CD4-positive, alpha-beta T cell treated with Interleukin-2 at 100 ng/mL for 4 hours (primary cell): ENCODE data around the gene RYR1.
"Not testable (repeated sequence)": the region's sequence is repeated elsewhere in the genome, so short reads cannot be mapped to it uniquely, and the experiment has no call there.

ENCODE experiments used
- DNase-seq: peaks from one replicate; pipeline ENCODE4 v3.0.0-alpha.2; 2020; ENCODE audit warnings: low spot score

The RYR1 gene

GRCh38 chr19:38400361-38400760, 33.1 kb upstream of the RYR1 start:
- DNase-seq = no peak

GRCh38 chr19:38401148-38401547, 32.3 kb upstream of the RYR1 start:
- no peak for DNase-seq

- no peak for DNase-seq
These were observed 30.9 kb upstream of the RYR1 start for GRCh38 chr19:38402623-38402966.

- peak; percentile 98 for DNase-seq
These were observed 30.4 kb upstream of the RYR1 start, which contains the start of gene FAM98C for GRCh38 chr19:38402967-38403674. Gene FAM98C, plus strand, starts transcription at chr19:38403093. Its CDS starts 61 bp downstream, at chr19:38403154.

GRCh38 chr19:38404858-38405257, 28.6 kb upstream of the RYR1 start:
- no peak for DNase-seq

- DNase-seq = no peak
These were observed 28.2 kb upstream of the RYR1 start for GRCh38 chr19:38405276-38405675.

GRCh38 chr19:38409631-38410133, 23.8 kb upstream of the RYR1 start:
- DNase-seq = no peak

GRCh38 chr19:38410407-38410806, 23.1 kb upstream of the RYR1 start:
- not testable (repeated sequence) for DNase-seq

- no peak for DNase-seq
These were observed 22.3 kb upstream of the RYR1 start for GRCh38 chr19:38411041-38411712.

- DNase-seq = not testable (repeated sequence)
These were observed 21.6 kb upstream of the RYR1 start for GRCh38 chr19:38411898-38412297.

- DNase-seq = no peak
These were observed 21.0 kb upstream of the RYR1 start for GRCh38 chr19:38412491-38412890.

GRCh38 chr19:38412961-38413360, 20.5 kb upstream of the RYR1 start:
- no peak for DNase-seq

- DNase-seq = no peak
These were observed 20.1 kb upstream of the RYR1 start for GRCh38 chr19:38413416-38413815.

- DNase-seq = no peak
These were observed 16.3 kb upstream of the RYR1 start for GRCh38 chr19:38417146-38417543.

GRCh38 chr19:38417544-38418506, 15.7 kb upstream of the RYR1 start:
- peak; percentile 63 for DNase-seq

GRCh38 chr19:38420935-38421334, 12.6 kb upstream of the RYR1 start:
- DNase-seq = no peak

GRCh38 chr19:38421856-38422255, 11.6 kb upstream of the RYR1 start:
- no peak for DNase-seq

- no peak for DNase-seq
These were observed 11.1 kb upstream of the RYR1 start for GRCh38 chr19:38422438-38422837.

- no peak for DNase-seq
These were observed 9.2 kb upstream of the RYR1 start for GRCh38 chr19:38424272-38424671.

- DNase-seq = no peak
These were observed 8.2 kb upstream of the RYR1 start for GRCh38 chr19:38425222-38425809.

- DNase-seq = peak; percentile 17
These were observed 7.6 kb upstream of the RYR1 start, which contains the start of gene RASGRP4 for GRCh38 chr19:38425810-38426466. Gene RASGRP4, minus strand, starts transcription at chr19:38426219. Its CDS starts 128 bp downstream, at chr19:38426091.
